Measurements from ENCODE around the gene BMI1.

- TF ChIP-seq, protein P1, sequence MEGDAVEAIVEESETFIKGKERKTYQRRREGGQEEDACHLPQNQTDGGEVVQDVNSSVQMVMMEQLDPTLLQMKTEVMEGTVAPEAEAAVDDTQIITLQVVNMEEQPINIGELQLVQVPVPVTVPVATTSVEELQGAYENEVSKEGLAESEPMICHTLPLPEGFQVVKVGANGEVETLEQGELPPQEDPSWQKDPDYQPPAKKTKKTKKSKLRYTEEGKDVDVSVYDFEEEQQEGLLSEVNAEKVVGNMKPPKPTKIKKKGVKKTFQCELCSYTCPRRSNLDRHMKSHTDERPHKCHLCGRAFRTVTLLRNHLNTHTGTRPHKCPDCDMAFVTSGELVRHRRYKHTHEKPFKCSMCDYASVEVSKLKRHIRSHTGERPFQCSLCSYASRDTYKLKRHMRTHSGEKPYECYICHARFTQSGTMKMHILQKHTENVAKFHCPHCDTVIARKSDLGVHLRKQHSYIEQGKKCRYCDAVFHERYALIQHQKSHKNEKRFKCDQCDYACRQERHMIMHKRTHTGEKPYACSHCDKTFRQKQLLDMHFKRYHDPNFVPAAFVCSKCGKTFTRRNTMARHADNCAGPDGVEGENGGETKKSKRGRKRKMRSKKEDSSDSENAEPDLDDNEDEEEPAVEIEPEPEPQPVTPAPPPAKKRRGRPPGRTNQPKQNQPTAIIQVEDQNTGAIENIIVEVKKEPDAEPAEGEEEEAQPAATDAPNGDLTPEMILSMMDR (optimal IDR thresholded peaks at IDR 0.05 in 1 of 3, IDR thresholded peaks at IDR 0.05 in 1 of 3, conservative IDR thresholded peaks at IDR 0.05 in 1 of 3; ENCODE audit: extremely low read depth in 1 of 3, insufficient read depth in 2 of 3, low read length in 3 of 3), result no peak
- no peak for TF ChIP-seq EZH2 (IDR thresholded peaks at IDR 0.05; ENCODE audit: low read length)
These were observed 48.1 kb downstream of the BMI1 start for GRCh38 chr10:22368981-22369380.
